HepG2 (cell line): ENCODE data around the gene UQCRHL. TPM values are rescaled to one million over a fixed set of nuclear protein-coding genes. Genes with fewer than 3 reads are reported as not detected.
A peak's percentile ranks its signal among the peaks of the same experiment; 100 is the strongest.

ENCODE experiments used
- CREM ChIP-seq, 2 experiments: sonication (generic) in 1 of 2; formaldehyde crosslinking in 1 of 2; IDR thresholded peaks; 2 replicates each; pipeline versions ENCODE4 v1.4.0 to v1.6.1; 2016 to 2020; ENCODE audit warnings: antibody characterized with exemption in 1 of 2, mild to moderate bottlenecking in 1 of 2, missing genetic modification reagents in 1 of 2
- DPF2 ChIP-seq: sonication (generic); formaldehyde crosslinking; IDR thresholded peaks from 2 replicates; pipeline ENCODE4 v1.4.0; 2020; ENCODE audit warnings: mild to moderate bottlenecking, low read depth, missing genetic modification reagents, borderline replicate concordance
- EP300 ChIP-seq, 3 experiments: sonication (generic) in 1 of 3; formaldehyde crosslinking in 1 of 3; IDR thresholded peaks; 2 replicates each; pipeline versions ENCODE4 v1.5.1 to v1.6.1; 2011 to 2020; ENCODE audit warnings: low read depth in 2 of 3, low read length in 2 of 3, borderline replicate concordance in 1 of 3, improper control_type of control experiment in 1 of 3, mild to moderate bottlenecking in 1 of 3, missing genetic modification reagents in 1 of 3, moderate library complexity in 1 of 3
- KLF13 ChIP-seq: sonication (generic); formaldehyde crosslinking; IDR thresholded peaks from 2 replicates; pipeline ENCODE4 v1.4.0; 2020; ENCODE audit warnings: mild to moderate bottlenecking, missing genetic modification reagents
- KLF6 ChIP-seq: IDR thresholded peaks from 2 replicates; pipeline ENCODE4 v1.8.0; 2016; ENCODE audit warnings: missing biosample characterization, missing genetic modification reagents
- LCORL ChIP-seq, 2 experiments: fragments of 450-650 bp in 1 of 2; sonication (generic) in 1 of 2; formaldehyde crosslinking in 1 of 2; IDR thresholded peaks; 2 replicates each; pipeline versions ENCODE4 v1.5.0 to v1.6.1; 2017 to 2020; ENCODE audit warnings: antibody characterized with exemption in 1 of 2, missing genetic modification reagents in 1 of 2
- MAX ChIP-seq: IDR thresholded peaks from 2 replicates; pipeline ENCODE4 v1.6.1; 2012; ENCODE audit warnings: inconsistent platforms
- MED13 ChIP-seq: sonication (generic); formaldehyde crosslinking; IDR thresholded peaks from 2 replicates; pipeline ENCODE4 v1.5.0; 2020; ENCODE audit warnings: missing genetic modification reagents
- NFKB2 ChIP-seq: sonication (generic); formaldehyde crosslinking; IDR thresholded peaks from 2 replicates; pipeline ENCODE4 v1.4.0; 2020; ENCODE audit warnings: missing genetic modification reagents, borderline replicate concordance
- PAXIP1 ChIP-seq: sonication (generic); formaldehyde crosslinking; conservative IDR thresholded peaks from 2 replicates; pipeline ENCODE4 v1.4.0; 2020; ENCODE audit warnings: mild to moderate bottlenecking, missing genetic modification reagents, moderate library complexity
- POGK ChIP-seq: sonication (generic); formaldehyde crosslinking; conservative IDR thresholded peaks from 2 replicates; pipeline ENCODE4 v1.8.0; 2022; ENCODE audit warnings: mild to moderate bottlenecking, moderate library complexity, missing genetic modification reagents
- TCF12 ChIP-seq, 2 experiments: fragments of 450-650 bp in 1 of 2; sonication (generic) in 1 of 2; formaldehyde crosslinking in 1 of 2; IDR thresholded peaks; 2 replicates each; pipeline versions ENCODE4 v1.6.1 to v1.8.0; 2017 to 2022; ENCODE audit warnings: antibody characterized with exemption in 1 of 2, mild to moderate bottlenecking in 1 of 2, missing genetic modification reagents in 1 of 2, moderate library complexity in 1 of 2
- YY1 ChIP-seq: IDR thresholded peaks from 2 replicates; pipeline ENCODE4 v1.6.1; 2011; ENCODE audit warnings: low read length, low read depth, moderate library complexity, mild to moderate bottlenecking; ENCODE audit not compliant: insufficient read depth, insufficient replicate concordance
- ZBTB43 ChIP-seq: sonication (generic); formaldehyde crosslinking; conservative IDR thresholded peaks from 2 replicates; pipeline ENCODE4 v1.4.0; 2020; ENCODE audit warnings: missing genetic modification reagents
- ZNF143 ChIP-seq: sonication (generic); formaldehyde crosslinking; IDR thresholded peaks from 2 replicates; pipeline ENCODE4 v1.4.0; 2020; ENCODE audit warnings: missing genetic modification reagents
- ZNF557 ChIP-seq: sonication (generic); formaldehyde crosslinking; IDR thresholded peaks from 2 replicates; pipeline ENCODE4 v1.4.0; 2020; ENCODE audit warnings: missing genetic modification reagents
- ZNF746 ChIP-seq: sonication (generic); formaldehyde crosslinking; IDR thresholded peaks from 2 replicates; pipeline ENCODE4 v1.8.0; 2022; ENCODE audit warnings: mild to moderate bottlenecking, missing genetic modification reagents
- polyA plus RNA-seq, 8 experiments: library from polyadenylated mRNA; depleted of rRNA in 3 of 8; stranded (reverse) in 7 of 8; unstranded in 1 of 8; fragments of >200 nt; fragmentation: Illumina TruSeq in 4 of 8; extraction: Trizol in 4 of 8; gene quantifications; 2 replicates each; pipeline versions ENCODE4 v1.2.1 to v1.2.3, GENCODE V29; 2011 to 2016; ENCODE audit warnings: low read depth in 4 of 8, missing spikeins in 1 of 8, mixed read lengths in 1 of 8; ENCODE audit not compliant: insufficient read depth in 1 of 8
- total RNA-seq, 5 experiments: library from RNA; depleted of rRNA; stranded (reverse); fragments of >200 nt; fragmentation: Illumina TruSeq; extraction: Trizol; gene quantifications; 2 replicates each; pipeline ENCODE4 v1.2.3, GENCODE V29; 2016; ENCODE audit warnings: low read depth in 1 of 5

UQCRHL gene
- total and polyA plus RNA-seq, 2 of the 13 experiments (the other 11 are each of a cell fraction or from before 2014, with no cell fraction given): 1.8 to 2.3 TPM

GRCh38 chr1:15848929-15849774 is 41.7 kb upstream of the UQCRHL start (continued):
- TF ChIP-seq NFKB2 (CRISPR knock-in tag) (peak; percentile 30; the same call in 1 of the 2 replicates), ZBTB43 (CRISPR knock-in tag) (peak; percentile 49), DPF2 (CRISPR knock-in tag) (no peak), TCF12 (IDR thresholded peaks at IDR 0.05) (no peak), TCF12 (CRISPR knock-in tag; IDR thresholded peaks at IDR 0.05) (0 out of 2 replicates have a peak, but pooled peaks have one; percentile 50), ZNF143 (0 out of 2 replicates have a peak, but pooled peaks have one; percentile 13), PAXIP1 (CRISPR knock-in tag) (peak; percentile 70; the same call in 1 of the 2 replicates), MAX (peak; percentile 58; the same call in 1 of the 2 replicates), LCORL (IDR thresholded peaks at IDR 0.05) (no peak), LCORL (CRISPR knock-in tag; IDR thresholded peaks at IDR 0.05) (peak; percentile 52; the same call in 1 of the 2 replicates), EP300 (IDR thresholded peaks at IDR 0.05; ENCODE audit: low read depth in 2 of 2, low read length in 2 of 2) (peak in 1 of 2 experiments; percentile 49; a peak in 2 of 4 replicates), EP300 (CRISPR knock-in tag; IDR thresholded peaks at IDR 0.05; ENCODE audit: borderline replicate concordance) (no peak), KLF6 (no peak), CREM (IDR thresholded peaks at IDR 0.05) (peak; percentile 64; the same call in 1 of the 2 replicates), CREM (CRISPR knock-in tag; IDR thresholded peaks at IDR 0.05) (no peak), ZNF557 (0 out of 2 replicates have a peak, but pooled peaks have one; percentile 76), MED13 (0 out of 2 replicates have a peak, but pooled peaks have one; percentile 18), KLF13 (CRISPR knock-in tag) (no peak), YY1 (peak; percentile 79), ZNF746 (peak; percentile 67; the same call in 1 of the 2 replicates), POGK (CRISPR knock-in tag) (peak; percentile 78)
